NCI-H1930 (cell line): ENCODE measurements around the gene DMPK.

Experiments
- DNase-seq, 2 experiments: peaks; one replicate each; lab custom pipeline; 2025; lab: John Stamatoyannopoulos, UW

The DMPK gene, protein sequence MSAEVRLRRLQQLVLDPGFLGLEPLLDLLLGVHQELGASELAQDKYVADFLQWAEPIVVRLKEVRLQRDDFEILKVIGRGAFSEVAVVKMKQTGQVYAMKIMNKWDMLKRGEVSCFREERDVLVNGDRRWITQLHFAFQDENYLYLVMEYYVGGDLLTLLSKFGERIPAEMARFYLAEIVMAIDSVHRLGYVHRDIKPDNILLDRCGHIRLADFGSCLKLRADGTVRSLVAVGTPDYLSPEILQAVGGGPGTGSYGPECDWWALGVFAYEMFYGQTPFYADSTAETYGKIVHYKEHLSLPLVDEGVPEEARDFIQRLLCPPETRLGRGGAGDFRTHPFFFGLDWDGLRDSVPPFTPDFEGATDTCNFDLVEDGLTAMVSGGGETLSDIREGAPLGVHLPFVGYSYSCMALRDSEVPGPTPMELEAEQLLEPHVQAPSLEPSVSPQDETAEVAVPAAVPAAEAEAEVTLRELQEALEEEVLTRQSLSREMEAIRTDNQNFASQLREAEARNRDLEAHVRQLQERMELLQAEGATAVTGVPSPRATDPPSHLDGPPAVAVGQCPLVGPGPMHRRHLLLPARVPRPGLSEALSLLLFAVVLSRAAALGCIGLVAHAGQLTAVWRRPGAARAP

DNA sequence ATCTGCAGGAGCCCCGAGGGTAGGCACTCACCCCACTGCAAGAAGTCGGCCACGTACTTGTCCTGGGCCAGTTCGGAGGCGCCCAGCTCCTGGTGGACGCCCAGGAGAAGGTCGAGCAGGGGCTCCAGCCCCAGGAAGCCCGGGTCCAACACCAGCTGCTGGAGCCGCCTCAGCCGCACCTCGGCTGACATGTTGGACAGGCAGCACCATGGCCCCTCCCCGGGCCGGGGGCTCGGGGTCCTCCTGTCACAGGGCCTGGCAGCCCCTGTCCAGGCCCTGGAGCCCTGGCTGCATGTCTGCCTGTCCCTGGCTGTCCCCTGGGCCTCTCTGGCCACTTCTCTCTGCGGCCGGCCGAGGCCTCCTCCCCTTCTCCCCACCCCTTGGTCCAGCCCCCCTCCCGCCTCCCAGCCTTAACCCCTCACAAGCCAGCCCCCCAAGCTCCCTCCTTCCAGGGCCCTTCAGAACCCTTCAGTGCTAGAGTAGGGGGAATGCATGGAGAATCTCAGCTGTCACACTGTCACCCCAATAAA, at the start of gene DMPK:
Gene DMPK (minus strand): TSS at position 329 of the 530 bp plus-strand sequence. CDS start 138 bp downstream, at position 191.
- DNase-seq: no peak

DNA sequence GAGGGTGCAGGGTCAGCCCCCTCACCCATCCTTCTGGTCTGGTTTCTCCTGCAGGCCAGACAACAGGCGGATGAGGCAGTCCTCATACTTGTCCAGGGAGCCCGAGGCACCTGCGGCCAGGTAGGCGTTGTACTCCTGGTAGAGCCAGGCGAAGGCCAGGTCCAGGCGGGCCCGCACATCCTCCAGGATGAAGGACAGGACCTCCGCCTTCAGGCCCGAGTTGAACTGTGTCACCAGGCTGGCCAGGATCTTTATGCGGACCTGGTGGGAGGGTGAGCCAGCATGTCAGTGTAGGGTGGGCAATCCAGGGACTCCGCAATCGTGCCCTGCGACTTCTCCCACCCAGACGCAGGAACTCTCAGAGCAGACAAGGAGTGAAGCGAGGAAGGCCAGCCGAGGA, 46.7 kb upstream of the DMPK start:
- no peak for DNase-seq

DNA sequence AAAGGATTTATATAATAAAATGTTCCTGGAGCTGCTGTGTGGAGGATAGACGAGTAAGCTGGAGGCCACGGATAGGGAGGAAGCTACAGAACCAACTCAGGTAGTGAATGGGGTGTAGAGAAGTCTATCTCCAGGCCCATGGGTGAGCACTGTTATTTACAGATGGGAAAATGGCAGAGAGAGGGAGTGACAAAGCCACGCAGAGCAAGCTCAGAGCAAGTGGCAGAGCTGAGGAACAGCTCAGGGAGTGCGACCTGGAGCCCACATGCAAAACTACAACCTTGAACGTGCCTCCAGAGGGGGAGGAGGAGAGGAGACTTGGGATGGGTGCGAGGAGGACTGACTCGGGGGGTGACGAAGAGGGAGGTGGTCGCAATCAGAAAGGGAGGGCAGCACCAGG, 46.2 kb upstream of the DMPK start:
- no peak for DNase-seq

DNA sequence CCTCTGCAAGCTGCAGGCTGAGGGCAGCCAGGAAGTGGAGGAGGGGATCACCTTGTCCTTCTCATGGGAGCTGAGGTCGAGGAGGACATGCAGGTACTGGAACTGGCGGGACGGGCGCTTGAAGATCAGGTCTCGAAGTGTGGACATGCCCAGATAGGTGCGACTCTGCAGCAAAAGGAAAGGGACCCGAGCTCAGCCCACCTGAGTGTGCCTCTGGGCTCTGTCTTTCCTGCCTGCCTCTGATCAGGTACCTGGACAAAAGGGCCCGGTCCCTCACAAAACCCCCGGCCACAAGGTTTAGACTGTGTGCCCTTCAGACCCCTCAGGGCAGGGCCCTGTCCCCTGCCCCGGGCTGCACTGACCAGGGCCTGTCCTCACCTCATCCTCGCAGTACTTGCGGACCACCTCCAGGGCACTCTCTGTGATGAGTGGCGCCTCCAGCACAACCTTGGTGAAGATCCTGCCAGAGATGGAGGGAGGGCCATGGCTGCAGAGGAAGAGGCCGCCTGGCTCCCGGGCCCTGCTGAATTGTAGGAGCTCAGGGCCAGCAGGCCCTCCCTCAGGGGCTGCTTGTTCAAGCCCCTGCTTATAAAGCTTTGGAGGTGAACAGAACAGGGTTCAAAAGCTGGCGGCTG, 45.3 kb upstream of the DMPK start:
- no peak for DNase-seq

DNA sequence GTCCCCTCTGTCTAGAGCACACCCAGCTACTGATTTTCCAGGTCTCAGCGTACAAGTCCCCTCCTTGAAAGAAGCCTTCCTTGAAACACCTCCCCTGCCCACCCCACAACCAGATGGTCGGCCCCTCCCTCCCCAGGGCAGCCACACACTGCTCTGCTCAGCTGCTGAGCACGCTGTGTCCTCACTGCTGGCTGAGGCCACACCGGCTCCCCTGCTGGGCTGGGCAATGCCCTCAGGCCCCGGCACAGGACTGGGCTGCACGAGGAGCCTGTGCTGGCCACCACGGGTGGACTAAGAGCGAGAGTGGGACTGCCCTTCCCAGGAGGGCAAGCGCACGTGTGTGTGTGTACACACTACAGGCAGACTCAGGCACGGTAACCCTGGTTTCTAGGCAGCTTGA, 44.6 kb upstream of the DMPK start:
- no peak for DNase-seq

DNA sequence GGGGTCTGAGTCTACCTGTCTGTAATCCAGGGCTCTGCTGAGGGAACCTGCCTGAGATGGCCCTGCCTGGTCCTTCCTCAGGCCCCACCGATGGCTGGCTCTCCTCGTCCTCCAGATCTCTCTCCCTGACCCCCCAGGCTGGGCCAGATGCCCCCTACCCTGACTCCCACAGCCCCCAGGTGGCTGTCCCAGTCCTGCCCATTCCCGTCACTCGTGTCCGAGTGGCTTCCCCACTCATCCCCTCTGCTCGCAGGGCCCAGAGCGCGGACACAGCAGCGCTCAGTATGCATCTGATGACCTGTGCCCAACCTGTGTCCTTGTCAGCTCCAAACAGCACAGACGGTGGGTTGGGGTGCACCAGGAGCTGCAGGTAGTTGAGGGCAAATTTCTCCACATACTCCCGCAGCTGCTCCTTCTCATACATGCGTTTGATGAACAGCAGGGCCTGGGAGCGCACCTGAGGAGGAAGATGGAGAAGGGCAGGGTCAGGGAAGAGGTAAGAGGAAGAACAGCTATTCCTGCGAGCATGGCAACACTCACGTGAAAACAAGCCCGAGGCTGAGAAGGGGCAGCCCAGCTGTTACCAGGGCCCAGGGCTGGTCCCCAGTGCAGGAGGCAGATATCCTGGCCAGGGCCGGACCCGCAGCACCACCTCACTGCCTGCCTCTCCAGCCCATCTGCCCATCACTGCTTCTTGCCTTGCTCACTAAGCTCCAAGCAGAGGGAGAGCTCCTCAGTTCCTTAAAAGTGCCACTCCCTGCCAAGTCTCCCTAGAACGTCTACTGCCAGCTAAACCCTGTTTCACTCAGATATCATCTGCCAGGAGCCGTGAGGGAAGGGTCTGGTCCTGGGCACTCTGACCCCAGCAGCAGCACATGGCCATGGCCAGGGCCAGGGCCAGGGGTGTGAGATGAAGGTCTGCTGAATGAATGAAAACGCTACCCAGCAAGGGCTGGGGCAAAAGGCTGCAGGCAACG, 43.9 kb upstream of the DMPK start:
- no peak for DNase-seq

DNA sequence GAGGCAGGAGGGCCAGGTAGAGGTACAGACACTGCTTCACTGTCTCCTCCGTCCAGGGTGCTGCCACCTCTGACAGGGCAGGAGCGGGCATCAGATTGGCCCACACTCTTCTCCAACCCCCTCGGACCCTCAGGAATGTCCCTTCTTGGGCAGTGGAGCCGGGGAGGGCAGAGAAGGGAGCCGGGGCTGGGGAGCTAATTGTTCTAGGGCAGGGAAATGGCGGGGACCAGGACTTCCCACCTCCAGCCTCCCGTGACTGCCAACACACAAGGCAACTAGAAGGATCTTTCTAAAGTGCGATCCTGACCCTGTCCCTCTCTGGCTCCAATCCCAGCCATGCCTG, 42.9 kb upstream of the DMPK start:
- no peak for DNase-seq

DNA sequence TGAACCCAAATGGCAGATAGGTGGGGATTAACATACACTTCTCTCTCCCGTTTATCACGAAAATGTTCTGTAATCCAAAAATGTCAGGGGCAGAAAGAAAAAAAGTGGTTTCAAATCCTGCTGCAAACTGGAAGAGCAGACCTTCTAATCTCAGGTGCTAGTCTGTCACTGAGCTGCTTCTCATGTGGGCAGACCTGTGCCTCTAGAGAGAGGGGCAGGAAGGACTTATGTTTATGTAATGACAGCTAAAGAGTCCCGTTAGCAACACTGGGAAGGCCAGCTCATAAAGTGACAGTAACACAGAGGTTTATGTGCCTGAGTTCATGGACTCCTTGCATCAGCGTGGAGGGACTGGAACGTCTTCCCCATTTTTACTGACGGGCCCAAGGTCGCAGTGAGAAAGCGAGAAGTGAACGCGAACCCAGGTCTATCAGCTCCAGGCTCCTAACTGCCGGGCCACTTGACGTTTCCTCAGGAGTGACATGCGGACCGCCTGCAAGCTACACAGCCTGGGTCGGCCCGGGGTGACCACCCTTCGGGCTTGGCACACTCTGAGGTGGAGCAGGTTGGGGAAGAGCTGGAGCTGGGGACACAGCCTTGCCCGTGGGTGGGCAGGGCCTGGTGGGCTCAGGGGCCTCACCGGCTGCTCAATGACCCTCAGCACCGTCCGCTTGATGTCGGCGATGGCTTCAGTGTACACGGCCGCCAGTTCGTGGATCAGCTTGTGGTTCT, 42.4 kb upstream of the DMPK start:
- no peak for DNase-seq

DNA sequence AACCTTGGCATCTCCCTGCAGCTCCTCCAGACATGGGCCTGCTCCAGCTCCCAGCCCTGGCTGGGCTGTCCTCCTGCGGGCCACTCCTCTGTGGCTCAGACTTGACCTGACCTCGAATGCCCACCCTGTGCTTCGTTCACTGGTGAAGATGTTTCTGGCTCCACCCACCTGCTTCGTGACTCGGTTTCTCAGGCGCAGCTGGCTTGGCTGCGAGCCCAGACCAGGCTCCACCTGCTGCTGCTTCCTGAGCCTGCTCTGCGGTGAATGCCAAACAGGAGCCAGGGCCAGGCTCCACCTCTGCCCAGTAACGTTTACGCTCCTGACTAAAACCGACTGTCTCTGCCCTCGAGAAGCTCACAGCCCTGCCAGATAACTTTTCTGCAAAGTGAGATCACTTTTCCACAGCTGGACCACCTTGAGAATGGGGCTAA, 41.8 kb upstream of the DMPK start:
- DNase-seq: no peak

DNA sequence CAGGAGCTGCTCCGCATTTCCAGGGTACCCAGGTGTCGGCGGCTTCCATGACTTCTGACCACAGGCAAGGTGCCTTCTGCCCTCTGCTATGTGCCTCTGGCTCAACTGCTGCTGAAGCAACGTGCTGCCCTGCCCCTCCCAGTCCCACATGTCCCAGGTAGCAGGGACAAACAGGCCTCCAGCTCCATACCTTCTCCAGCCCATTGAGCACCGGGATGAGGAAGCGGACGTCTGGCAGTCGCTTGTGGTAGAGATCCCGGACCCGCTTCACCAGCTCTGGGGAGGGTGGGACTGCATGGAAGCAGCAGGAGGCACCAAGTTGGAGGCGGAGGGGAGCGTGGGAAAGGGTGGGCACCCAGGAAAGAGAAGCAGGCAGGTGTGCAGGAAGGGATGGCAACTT, 40.9 kb upstream of the DMPK start:
- no peak for DNase-seq

DNA sequence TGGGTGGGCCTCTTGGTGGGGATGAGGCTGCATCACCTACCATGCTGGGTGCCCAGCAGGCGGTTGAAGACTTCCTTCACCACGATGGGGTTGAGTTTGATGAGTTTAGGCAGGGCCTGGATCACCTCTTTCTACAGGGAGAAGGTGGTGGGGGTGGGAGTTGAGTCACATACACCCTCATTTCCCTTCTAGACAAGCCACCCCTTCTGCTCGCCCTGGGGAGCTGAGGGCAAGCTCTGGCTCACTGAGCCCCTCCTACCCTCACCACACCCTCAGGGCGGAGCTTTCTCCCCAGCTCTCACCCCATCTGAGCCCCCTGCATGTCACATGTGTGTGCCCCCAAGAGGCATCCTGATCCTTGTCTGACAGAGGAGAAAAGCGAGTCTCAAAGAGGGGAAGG, 40.4 kb upstream of the DMPK start:
- no peak for DNase-seq

DNA sequence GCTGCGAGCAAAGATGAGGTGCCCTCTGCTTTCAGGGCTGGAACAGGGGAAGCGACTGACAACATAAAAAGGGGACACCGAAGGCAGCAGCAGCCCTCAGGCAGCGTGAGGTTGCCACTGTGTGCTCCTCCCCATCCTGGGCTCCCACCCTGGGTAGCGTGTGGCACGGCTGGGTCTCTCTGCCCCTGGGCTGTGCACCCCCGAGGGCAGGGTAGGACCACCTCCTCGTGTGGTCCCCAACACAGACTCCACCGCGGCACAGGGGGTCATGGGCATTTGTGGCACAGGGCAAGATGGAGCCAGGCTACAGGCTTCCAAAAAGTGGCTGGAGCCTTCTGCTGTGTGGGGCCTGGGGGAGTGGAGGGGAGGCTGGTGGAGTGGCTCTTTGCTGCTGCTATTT, 39.3 kb upstream of the DMPK start:
- no peak for DNase-seq

DNA sequence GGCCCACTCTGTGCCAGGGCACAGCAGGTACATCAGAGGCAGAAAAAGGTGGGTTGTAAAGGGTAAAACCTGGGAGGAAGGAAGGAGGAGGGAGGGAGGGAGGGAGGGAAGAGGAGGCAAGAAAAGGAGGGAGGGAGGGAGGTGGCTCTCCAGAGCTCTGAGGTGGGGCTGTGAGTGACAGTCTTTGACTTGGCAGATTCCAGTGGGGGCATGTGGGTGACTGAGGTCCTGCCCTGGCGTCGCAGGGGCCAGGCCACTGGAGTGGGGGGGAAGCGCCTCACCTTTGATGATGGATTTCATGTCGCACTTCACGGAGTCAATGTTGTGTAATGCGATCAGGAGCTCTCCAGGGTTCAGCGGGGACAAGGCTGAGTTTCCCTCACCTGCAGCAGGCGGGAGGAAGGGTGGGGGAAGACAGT, 38.8 kb upstream of the DMPK start:
- no peak for DNase-seq

DNA sequence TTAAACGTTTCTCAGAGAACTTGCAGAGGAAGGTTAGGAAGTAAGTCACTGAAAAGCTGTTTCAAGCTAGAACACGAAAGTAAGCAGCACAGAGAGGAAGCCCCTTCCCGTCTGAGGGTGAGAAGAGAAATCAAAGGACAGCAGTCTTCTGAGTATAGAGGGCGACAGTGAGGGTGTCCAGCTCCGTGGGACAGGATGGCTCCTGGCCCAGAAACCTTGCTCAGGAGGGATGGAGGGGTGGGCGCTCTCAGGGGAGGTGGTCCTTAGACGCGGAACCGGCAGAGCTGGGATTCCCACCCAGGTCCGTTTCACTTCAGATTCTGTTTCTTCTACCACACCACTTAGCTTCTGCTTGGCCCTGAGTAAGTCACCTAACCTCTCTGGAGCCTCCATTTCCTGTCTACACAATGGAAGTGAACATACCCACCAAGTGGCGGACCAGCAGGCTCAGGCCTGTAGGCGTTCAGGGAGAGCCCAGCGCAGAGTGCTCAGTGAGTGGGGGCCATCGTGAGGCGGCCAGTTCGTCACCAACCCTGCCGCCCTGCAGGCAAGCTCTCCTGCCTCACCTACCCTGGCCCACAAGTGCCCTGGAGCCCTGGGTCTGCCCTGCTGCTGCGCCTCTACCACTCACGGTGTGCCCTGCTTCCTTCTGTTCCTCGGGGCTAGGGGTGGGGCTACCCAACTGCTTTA, 38.3 kb upstream of the DMPK start:
- no peak for DNase-seq

DNA sequence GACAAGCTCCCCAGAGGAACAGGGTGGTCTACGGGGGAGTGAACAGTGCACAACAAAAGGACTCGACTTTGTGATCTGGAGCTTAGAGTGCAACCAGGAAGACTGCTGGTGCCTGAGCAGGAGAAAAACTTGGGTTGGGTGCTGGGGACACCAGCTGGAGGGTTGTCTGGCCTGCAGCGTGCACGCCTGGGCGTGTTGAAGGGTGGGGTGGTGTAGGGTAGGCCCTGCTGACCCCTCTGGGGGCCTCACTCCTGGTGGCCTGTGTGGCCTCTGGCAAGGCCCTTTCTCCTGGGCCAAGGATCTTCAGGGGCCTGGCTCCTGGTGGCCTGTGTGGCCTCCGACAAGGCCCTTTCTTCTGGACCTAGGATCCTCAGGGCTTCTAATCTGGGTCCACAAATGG, 37.5 kb upstream of the DMPK start:
- no peak for DNase-seq

DNA sequence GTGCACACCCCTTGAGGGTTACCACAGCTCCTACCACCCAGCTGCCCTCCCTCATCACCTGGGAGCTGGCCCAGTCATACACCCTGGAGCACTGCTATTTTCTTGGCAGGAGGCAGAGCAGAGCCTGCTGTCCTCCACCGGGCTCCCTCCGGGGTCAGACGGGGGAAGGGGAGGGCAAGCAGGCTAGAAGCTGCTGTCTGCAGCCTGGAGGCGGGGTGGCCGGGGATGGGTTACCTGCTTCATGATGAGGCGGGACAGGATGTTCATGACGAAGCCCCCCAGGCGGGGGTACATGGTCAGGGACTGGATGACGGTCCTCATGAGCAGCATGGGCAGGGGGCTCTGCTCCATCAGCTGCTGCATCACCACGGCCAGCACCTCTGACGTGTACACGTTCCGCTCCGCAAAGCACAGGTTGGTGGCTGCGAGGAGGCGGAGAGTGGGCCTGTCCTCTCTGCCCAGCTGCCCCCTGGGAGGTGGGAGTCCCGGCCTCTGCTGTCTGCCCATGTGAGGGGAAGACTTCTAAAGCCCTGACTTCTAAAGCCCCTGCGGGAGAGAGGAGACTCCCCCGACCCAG, 35.5 kb upstream of the DMPK start:
- no peak for DNase-seq

DNA sequence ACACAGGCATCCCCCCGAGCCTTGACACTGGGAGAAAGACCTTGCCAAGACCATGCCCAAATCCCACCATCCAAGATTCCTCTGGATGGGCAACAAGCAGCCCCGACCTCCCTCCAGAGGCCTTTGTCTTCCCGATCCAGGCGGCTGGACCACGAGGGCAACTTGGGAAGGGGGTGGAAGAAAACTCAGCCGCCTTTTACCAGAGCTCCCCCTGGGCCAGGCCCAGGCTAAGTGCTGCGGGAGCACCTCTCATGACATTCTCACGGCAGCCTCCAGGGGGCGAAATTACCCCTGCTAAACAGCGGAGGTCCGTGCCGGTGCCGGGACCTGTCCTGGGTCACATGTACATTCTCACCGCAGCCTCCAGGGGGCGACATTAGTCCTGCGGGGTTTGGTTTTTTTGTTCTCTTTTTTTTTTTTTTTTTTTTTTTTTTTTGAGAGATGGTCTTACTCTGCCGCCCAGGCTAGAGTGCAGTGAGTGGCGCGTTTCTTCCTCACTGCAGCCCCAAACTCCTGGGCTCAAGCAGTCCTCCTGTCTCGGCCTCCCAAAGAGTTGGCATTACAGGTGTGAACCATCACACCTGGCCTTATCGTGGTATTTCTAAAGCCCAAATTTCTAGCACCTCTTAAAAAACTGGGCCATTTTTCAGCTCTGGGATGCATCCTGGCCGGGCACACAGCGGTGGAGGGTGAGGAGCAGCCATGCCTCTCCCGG, 34.9 kb upstream of the DMPK start:
- peak; percentile 95 to 97 for DNase-seq

DNA sequence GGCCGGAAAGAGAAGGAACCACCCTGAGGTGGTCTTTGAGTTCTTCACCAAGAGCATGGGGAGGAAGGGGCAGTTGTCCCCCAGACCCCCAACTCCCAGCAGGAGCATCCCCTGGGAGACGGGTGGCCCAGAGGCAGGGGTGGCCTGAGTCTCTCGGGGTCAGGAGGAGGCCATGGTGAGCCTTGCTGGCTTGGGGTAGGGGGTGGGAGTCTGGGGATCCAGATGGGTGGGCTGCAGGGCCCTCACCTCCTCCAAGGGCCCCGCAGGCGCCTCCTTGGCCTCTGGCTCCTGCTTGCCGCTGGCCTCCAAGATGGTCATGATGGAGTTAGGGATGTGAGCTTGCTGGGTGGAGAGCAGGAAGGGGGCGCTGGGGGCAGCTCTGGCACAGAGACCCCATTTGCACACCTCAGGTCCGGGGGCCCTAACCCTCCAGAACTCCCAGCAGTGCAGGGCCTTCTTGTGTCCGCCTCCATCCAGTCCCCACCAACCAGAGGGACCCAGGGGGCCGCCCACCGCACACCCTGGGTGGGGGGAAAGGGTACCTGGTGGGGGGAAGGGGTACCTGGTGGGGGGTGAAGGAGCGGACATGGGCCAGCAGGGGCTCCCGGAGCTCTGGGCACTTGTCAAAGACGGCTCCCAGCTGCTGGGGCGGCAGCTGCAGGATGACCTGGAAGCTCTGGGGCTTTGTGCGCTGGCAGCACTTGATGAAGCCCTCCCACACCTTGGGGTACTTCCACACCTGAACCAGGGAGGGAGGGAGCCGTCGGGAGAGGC, 34.1 kb upstream of the DMPK start:
- no peak for DNase-seq
